GM19099 (cell line): ENCODE results near the gene SLC35F1.

ENCODE experiments used
- POLR2A ChIP-seq: IDR thresholded peaks from 3 replicates; pipeline ENCODE4 v1.6.1; 2011; ENCODE audit warnings: low read depth; ENCODE audit not compliant: insufficient read length; ENCODE audit errors: extremely low read depth

Gene SLC35F1

GRCh38 chr6:117919275-117919674 lies 12.2 kb downstream of the SLC35F1 start:
- TF ChIP-seq POLR2A = no peak

- TF ChIP-seq POLR2A = no peak
These were observed 13.0 kb downstream of the SLC35F1 start for GRCh38 chr6:117919775-117920729.

GRCh38 chr6:117924690-117925089 lies 17.6 kb downstream of the SLC35F1 start:
- no peak for TF ChIP-seq POLR2A

GRCh38 chr6:117927866-117928265 lies 20.8 kb downstream of the SLC35F1 start:
- no peak for TF ChIP-seq POLR2A

- TF ChIP-seq POLR2A = no peak
These were observed 21.8 kb downstream of the SLC35F1 start for GRCh38 chr6:117928833-117929232.

GRCh38 chr6:117929501-117929900 lies 22.4 kb downstream of the SLC35F1 start:
- no peak for TF ChIP-seq POLR2A

- no peak for TF ChIP-seq POLR2A
These were observed 23.6 kb downstream of the SLC35F1 start for GRCh38 chr6:117930645-117931044.

GRCh38 chr6:117932001-117932400 lies 24.9 kb downstream of the SLC35F1 start:
- TF ChIP-seq POLR2A = no peak

GRCh38 chr6:117932676-117933075 lies 25.6 kb downstream of the SLC35F1 start:
- TF ChIP-seq POLR2A = no peak

GRCh38 chr6:117933471-117933870 lies 26.4 kb downstream of the SLC35F1 start:
- TF ChIP-seq POLR2A = no peak

- no peak for TF ChIP-seq POLR2A
These were observed 31.4 kb downstream of the SLC35F1 start for GRCh38 chr6:117938311-117938995.

GRCh38 chr6:117947234-117947633 lies 40.2 kb downstream of the SLC35F1 start:
- no peak for TF ChIP-seq POLR2A

- TF ChIP-seq POLR2A = no peak
These were observed 44.7 kb downstream of the SLC35F1 start for GRCh38 chr6:117951783-117952182.

GRCh38 chr6:117955684-117956256 lies 48.7 kb downstream of the SLC35F1 start:
- no peak for TF ChIP-seq POLR2A

- TF ChIP-seq POLR2A = no peak
These were observed 49.3 kb downstream of the SLC35F1 start for GRCh38 chr6:117956386-117956785.
